ENCODE results near the gene TBPL2.
"Not testable (repeated sequence)": the region's sequence is repeated elsewhere in the genome, so short reads cannot be mapped to it uniquely, and the experiment has no call there.

The TBPL2 gene

DNA sequence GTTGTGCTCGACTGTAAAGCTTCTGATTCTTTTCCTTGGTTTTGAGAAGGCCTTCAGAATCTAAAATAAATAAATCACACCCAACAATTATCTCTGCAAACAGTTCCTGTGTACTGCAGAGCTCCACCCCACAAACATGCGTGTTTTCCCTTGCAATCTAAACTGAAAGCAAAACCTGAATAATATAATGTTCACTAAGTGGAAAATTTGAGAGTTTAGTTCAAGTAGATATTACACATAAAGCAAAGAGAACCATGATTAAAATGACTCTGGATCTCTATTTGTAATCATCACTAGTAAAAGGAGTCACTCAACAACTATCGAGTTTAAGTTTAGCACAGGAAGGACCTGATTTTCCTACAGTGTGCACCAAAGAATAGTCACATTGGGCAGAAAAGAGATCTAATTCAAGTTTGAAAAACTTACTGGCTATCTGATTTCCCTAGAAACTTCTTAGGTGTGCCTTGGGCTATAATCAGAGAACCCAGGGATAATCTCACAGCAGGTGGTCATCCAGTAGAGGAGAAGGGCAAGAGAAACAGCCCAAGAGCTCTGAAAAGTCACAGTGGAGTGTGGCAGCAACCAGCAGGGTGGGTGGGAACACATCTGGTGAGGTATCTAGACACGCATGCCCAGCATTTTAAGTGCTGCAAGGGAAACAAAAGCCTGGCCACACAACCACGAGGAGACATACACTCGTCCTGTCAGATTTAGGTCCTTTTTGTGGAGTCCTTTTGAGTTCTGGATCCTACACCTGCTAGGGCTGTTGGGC, 54.2 kb downstream of the TBPL2 start:
- in situ Hi-C loops (cut with MboI; ENCODE audit: low pct_unique_long_range_greater_than_20kb, low sequenced_read_pairs, unreplicated experiment), result no loop called here
- TF ChIP-seq, protein P1, sequence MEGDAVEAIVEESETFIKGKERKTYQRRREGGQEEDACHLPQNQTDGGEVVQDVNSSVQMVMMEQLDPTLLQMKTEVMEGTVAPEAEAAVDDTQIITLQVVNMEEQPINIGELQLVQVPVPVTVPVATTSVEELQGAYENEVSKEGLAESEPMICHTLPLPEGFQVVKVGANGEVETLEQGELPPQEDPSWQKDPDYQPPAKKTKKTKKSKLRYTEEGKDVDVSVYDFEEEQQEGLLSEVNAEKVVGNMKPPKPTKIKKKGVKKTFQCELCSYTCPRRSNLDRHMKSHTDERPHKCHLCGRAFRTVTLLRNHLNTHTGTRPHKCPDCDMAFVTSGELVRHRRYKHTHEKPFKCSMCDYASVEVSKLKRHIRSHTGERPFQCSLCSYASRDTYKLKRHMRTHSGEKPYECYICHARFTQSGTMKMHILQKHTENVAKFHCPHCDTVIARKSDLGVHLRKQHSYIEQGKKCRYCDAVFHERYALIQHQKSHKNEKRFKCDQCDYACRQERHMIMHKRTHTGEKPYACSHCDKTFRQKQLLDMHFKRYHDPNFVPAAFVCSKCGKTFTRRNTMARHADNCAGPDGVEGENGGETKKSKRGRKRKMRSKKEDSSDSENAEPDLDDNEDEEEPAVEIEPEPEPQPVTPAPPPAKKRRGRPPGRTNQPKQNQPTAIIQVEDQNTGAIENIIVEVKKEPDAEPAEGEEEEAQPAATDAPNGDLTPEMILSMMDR (IDR thresholded peaks at IDR 0.05; ENCODE audit: extremely low read depth, insufficient read depth, missing control alignments), result no peak
- DNase-seq (ENCODE audit: low spot score), result no peak

DNA sequence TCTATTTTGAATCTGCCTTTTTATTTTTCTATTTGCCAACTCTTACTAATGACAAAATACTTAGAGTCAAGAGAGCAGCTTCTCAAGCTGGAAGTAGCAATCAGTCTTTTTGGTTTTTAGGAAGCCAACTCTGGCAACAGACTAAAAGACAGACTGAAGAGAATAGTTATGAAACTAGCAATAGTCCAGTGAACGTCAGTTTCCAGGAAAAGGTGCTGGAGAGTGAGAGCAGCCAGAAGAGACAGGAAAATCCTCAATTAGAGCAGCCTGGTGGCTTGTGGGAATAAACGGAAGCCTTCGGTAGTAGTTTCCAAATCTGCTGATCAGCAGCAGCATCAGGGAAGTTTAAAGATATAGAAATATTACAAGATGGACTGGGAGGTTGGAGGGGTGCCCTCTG, 55.9 kb downstream of the TBPL2 start:
- no peak for DNase-seq (ENCODE audit: low spot score)
- TF ChIP-seq, protein P1 (IDR thresholded peaks at IDR 0.05; ENCODE audit: extremely low read depth, insufficient read depth, missing control alignments), result no peak
- in situ Hi-C loops (cut with MboI; ENCODE audit: low pct_unique_long_range_greater_than_20kb, low sequenced_read_pairs, unreplicated experiment), result no loop called here

DNA sequence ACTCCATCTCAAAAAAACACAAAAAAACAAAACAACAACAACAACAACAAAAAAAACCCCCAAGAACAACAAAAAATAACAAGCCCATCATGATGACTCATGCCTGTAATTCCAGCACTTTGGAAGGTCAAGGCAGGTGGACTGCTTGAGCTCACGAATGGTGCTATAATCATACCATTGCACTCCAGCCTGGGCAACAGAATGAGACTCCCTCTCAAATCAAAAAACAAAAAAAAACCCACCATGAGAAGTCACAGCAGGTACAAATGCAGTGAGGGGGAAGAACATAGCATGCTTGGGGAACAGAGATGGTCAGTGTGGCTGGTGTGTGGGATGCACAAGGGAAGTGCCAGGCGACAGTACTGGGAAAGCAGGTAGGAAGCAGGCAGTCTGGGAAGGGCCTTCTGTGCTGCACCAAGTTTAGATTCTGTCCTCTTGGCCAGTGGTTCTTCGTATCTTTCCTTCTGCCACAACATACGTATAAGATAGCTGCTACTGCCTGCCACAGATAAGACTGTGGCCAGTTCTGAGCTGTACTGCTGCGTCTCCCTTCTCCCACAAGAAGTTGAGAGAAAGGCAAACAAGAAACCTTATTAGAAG, 56.8 kb downstream of the TBPL2 start:
- TF ChIP-seq, protein P1 (IDR thresholded peaks at IDR 0.05; ENCODE audit: extremely low read depth, insufficient read depth, missing control alignments), result no peak
- in situ Hi-C loops (cut with MboI; ENCODE audit: low pct_unique_long_range_greater_than_20kb, low sequenced_read_pairs, unreplicated experiment), result no loop called here
- no peak for DNase-seq (ENCODE audit: low spot score)

DNA sequence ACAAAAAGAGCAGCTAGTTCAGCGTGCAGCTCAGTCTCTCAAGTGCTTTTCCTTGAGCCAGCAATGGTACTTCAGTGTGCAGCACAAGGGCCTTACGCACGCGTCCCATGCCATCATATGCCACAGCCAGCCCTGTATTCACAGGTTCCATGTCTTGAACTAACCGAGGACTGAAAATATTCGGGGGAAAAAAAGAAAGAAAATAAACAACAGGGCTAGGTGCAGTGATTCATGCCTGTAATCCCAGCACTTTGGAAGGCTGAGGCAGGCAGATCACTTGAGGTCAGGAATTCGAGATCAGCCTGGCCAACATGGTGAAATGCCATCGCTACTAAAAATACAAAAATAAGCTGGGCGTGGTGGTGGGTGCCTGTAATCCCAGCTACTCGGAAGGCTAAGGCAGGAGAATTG, 57.4 kb downstream of the TBPL2 start:
- DNase-seq (ENCODE audit: low spot score); in situ Hi-C loops (cut with MboI; ENCODE audit: low pct_unique_long_range_greater_than_20kb, low sequenced_read_pairs, unreplicated experiment): not testable (repeated sequence)

DNA sequence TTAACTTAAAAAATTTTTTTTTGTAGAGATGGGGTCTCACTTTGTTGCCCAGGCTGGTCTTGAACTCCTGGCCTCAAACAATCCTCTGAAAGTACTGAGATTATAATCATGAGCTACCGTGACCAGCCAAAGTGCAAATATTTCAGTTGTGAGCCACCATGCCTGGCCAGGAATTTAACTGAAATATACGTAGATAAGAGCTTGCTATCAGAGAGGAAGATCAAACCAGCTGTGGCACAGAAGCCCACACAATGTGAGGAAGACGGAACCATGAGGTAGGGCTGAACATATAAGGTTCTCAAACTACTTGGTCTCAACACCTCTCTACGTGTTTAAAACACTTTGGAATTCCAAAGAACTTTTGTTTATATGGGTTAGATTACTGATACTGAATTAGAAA, 57.9 kb downstream of the TBPL2 start:
- DNase-seq (ENCODE audit: low spot score), result no peak
- in situ Hi-C loops (cut with MboI; ENCODE audit: low pct_unique_long_range_greater_than_20kb, low sequenced_read_pairs, unreplicated experiment), result no loop called here
- TF ChIP-seq, protein P1 (IDR thresholded peaks at IDR 0.05; ENCODE audit: extremely low read depth, insufficient read depth, missing control alignments), result no peak

DNA sequence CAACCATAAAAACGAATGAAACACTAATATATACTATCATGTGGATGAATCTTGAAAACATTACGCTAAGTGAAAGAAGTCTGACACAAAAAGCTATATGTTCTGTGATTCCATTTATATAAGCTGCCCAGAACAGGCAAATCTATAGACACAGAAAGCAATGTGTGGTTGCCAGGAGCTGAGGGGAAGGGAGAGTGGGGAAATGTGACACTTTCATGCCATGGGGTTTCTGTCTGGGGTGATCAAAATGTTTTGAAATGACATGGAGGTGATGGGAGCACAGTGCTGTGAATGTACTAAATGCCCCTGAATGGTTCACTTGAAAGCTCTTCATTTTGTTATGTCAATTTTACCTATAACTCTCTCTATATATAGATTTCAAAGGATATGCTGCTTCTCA, 58.9 kb downstream of the TBPL2 start:
- TF ChIP-seq, protein P1 (IDR thresholded peaks at IDR 0.05; ENCODE audit: extremely low read depth, insufficient read depth, missing control alignments), result no peak
- DNase-seq (ENCODE audit: low spot score), result no peak
- in situ Hi-C loops (cut with MboI; ENCODE audit: low pct_unique_long_range_greater_than_20kb, low sequenced_read_pairs, unreplicated experiment), result no loop called here

DNA sequence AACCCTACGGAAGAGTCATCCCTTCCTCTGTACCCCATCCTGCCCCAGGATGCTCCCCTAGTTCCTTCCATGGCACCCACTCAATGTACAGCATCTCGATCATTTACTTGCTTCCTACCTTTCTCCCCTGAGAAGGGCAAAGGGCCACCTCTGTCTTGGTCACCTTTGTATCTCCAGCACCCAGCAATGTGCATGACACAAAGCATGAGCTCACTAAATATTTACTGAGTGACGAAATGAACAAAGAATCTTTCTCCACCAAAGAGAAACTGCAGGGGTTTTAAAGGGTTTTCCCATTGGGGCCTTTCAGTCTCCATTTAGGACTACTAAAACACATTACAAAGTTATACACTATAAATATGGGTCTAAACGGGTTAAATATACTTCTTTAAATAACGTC, 59.4 kb downstream of the TBPL2 start:
- TF ChIP-seq, protein P1 (IDR thresholded peaks at IDR 0.05; ENCODE audit: extremely low read depth, insufficient read depth, missing control alignments), result no peak
- DNase-seq (ENCODE audit: low spot score), result no peak
- in situ Hi-C loops (cut with MboI; ENCODE audit: low pct_unique_long_range_greater_than_20kb, low sequenced_read_pairs, unreplicated experiment), result no loop called here

Data from GM13977 (cell line).